GM18868 (cell line): Measurements from ENCODE around the gene WASF1.

ENCODE experiments used
- ATAC-seq: cut with Tn5 transposase; IDR thresholded peaks from one replicate; pipeline ENCODE4 v1.9.1; 2021; ENCODE audit warnings: mild to moderate bottlenecking, moderate library complexity; ENCODE audit not compliant: unreplicated experiment

WASF1 gene

DNA sequence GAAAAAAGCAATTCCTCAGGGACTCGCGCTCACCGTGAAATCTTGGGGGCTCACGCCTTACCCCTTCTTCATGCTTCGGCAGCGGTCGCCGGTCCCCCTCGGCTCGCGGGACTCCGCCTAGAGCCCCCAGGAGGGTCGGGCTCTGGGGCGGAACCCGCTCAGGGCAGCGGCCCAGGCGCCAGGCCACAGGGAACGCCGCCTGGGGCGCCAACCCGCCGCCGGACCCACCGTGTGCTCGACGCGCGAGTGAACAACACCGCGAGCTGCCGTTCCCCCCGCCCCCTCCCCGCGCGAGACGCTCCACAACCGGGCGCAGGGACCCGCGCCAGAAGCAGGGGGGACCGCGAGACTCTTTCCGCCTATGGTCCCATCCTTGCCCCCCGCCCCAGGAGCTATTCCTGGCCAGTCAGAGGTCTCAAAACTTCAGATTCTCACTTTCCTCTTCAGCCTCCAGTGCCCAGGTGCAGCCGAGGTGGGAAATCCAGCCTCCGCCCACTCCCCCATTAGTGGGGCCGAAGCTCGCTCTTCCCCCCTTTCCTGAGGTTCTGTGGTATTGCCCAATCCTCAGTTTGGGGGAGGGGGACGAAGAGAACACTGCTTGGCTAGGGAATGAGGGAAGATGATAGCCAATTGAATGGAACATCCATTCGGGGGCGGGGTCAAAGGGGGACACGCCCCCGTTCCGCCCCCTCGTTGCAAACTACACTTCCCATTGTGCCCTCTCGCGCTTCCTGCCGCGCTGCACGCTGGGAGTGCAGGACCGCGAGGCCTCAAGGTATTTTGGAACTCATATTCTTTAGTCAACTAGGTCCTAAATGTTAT, at the start of gene WASF1:
Gene WASF1 (minus strand): TSS at position 265 of the 822 bp plus-strand sequence. CDS start 52,069 bp downstream, outside the sequence.
- ATAC-seq, result peak; percentile 83

DNA sequence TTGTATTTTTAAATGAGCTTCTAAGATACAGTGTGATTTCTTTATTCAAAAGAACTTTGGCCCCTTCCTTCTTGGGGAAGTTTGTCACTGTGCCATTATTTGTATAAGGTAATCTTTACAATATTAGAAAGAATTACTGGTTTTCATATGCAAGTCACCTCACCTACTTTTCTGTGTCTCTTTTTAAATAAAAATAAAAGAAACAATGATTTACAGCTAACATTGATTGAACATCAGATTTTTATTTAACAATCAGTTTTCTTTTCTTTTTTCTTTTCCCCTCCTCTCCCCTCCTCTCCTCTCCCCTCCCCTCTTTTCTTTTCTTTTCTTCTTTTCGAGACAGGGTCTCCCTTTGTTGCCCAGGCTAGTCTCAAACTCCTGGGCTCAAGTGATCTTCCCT, 46.8 kb upstream of the WASF1 start:
- ATAC-seq, result no peak

DNA sequence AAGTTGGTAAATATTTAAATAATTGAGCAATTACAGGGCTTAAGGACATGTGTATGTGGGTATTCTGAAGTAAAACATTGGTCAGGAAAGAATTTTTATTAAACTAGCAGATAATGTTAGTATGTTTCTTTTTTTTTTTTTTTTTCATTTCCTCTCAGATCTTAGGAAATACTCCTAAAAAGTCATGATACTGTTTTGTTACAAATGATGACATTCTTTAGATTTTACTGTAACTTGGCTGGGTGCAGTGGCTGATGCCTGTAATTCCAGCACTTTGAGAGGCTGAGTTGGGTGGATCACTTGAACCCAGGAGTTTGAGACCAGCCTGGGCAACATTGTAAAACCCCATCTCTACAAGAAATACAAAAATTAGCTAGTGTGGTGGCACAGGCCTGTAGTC, 42.3 kb upstream of the WASF1 start:
- no peak for ATAC-seq

DNA sequence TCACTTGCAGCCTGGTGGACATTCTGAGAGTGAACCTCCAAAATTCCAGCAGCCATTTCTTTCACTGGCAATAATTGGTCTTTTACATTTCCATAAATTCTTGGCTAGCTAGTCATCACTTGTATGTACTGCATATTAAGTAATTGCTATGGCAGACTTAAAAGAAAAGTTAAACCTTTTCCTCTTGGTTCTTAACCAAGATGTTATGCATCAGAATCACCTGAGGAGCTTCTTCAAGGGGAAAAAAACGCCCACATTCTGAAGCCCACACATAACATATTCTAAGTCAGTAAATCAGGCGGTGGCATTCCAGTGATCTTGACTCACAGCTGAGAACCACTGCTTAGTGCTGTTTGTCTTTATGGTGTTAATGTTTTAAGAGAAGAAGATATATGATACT, 37.8 kb upstream of the WASF1 start:
- ATAC-seq, result no peak

DNA sequence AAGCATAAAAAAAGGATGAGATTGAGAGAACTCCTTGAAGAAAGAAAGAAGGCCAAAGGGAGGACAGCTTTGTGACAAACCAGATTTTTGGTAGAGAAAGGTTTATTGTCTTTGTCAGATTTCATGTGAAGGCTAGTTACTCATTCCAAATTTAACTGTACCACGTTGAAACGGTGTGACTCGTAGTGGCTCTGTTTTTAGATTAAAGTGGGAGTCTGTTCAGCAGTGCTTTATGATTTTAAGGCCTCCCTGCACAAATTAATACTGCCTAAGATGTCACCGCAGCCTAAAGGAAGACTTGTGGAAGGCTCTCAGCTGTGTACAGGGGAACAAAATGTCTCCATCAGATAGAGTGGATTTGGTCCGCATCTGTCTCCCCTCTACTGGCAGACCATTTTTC, 36.7 kb upstream of the WASF1 start:
- ATAC-seq, result no peak

- ATAC-seq, result no peak
Observed at GRCh38 chr6:110214338-110214737, 34.9 kb upstream of the WASF1 start.

DNA sequence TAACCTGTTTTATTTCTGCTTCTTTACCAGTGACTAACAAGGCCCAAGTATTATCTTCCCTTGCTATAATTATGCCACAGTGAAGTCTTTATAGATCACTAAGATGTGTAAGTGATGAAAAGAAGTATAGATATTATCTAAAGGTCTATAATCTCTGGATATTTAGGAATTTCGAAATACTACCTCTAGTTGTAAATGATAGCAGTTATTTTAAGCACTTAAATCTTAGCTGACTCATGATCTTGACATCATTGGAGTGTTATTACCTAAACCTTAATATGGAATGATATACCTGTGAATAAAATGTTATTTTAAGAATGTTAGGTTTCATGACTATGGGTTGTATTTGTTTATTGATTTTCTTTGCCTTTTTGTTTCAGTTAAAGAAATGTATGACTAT, 32.3 kb upstream of the WASF1 start:
- ATAC-seq, result no peak

DNA sequence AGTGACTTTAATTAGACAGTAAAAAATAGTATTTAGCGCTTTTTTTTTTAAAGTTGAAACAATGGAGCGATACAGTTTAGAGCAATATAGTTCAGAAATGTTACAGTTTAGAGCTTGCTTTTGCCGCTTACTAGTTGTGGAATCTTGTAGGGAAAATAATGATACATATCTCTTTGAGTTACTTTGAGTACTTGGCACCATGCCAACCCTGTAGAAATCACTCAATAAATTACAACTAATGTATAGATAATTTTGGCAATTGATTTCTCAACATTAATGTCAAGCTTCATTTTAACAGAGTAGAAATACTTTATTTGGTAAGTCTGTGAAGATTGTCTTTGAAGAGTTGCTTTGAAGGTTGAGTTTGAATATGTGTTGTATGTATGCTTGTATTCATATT, 28.2 kb upstream of the WASF1 start:
- no peak for ATAC-seq

DNA sequence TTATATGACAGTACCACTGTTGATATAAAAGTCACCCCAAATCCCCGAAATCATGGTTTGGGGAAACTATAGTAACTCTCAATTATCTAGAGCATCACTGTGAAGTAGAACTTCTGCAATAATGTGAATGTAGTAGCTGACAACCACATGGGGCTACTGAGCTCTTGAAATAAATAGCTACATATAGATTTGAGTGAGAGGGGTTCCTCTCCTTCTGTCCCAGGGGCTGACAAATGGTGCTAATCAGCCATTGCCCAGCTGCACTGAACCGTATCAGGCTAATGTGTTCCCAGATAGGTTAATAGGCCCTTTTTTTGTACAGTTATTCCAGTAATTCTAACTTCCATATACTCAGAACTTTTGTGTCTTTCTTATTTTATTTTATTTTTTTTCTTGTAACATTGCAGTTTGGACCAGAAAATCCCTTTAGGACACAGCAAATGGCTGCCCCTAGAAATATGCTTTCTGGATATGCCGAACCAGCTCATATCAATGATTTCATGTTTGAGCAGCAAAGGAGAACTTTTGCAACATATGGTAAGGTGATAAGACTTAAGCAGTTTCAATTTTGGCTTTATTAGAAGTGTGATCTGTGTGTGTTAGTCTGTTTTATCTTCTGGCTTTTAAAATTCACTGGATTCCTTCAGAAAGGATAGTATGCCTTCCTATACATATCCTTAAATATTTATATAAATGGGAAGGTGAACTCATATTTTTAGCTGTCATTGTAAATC, 21.8 kb upstream of the WASF1 start:
- no peak for ATAC-seq

DNA sequence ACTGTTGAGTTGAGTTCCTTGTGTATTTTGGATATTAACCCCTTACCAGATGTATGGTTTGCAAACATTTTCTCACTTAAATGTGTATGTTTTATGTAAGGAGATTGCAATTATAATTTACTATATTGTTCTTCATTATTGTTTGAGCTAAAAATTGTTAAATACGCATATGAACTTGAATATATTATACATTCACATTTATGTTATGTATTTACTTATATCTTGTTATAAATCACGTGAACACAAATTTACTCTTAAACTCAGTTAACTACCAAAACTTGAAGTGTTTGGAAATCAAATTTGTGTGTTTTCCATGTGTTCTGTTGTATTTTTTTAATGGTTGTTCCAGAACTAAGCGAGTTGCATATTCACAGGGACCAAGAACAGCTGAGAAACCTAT, 19.1 kb upstream of the WASF1 start:
- ATAC-seq, result no peak

DNA sequence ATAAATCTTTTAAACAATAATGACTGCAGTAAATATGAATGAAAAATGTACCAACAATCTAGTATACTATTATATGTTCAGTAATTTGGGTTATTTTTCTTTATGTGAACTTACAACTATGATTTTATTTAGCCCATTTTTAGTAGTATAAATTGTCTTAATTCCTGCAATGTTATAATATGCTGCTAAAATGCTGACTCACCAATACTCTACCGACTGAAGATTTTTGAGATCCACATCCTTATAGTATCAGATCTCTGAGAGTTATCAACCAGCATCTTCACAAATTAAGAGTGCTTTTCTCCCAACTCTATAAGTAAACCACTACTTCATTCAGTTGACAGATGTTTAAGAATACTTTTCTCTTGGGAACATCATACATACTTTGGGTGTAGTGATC, 17.4 kb upstream of the WASF1 start:
- ATAC-seq, result no peak

DNA sequence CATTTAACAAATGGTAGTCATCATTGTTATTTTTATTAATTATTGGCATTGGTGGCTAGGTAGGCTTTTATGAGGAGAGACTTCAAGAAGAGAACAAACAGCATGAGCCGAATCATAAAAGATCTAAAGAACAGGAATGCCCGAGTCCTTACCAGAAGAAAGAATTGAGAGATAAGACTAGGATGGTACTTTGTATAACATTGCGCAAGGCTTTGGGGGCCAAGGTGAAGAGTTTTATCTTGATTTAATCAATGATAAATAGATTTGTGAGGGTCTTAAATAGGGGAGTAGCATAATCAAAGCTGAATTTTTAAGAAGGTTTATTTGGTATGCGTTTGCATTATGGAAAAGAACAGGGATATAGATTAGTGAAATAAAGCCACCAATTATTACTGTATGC, 16.2 kb upstream of the WASF1 start:
- ATAC-seq, result no peak

GRCh38 chr6:110191477-110191876, 12.0 kb upstream of the WASF1 start:
- no peak for ATAC-seq

GRCh38 chr6:110190726-110191125, 11.3 kb upstream of the WASF1 start:
- no peak for ATAC-seq

DNA sequence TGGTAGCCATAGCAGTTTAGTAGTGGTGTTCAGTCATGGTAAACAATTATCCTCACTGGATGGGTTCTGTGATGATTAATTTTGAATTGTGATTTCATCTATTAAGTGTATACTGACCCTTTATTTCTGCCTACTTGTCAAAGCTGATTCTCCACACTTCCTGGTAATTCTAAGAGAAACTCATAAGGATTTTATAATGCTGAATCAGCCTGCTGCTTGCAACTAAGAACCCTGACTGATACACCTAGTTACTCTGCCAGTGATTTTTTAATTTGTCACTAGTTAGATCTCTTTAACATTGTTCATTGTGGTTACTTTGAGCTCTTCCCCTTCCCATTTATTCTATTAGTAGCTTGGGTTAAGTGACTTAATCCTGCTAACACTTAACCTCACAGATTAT, 9.3 kb upstream of the WASF1 start:
- no peak for ATAC-seq

DNA sequence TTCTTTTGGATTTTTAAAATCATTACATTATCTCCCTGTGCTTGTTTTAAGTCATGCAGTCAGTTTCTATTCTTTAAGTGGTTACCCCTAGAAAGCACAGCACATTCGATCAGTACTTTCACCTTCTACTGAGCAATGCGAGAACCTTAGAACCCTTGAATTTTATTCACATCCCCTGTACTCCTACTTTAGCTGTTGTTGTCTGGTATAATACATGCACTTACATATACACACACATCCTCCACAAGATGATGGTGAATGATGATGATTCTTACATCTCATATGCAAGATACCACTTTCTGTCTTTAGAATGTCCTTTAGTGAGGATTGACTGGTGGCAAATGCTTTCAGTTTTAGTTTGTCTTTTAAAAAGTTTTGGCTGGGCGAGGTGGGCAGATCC, 6.4 kb upstream of the WASF1 start:
- ATAC-seq, result peak; percentile 64

DNA sequence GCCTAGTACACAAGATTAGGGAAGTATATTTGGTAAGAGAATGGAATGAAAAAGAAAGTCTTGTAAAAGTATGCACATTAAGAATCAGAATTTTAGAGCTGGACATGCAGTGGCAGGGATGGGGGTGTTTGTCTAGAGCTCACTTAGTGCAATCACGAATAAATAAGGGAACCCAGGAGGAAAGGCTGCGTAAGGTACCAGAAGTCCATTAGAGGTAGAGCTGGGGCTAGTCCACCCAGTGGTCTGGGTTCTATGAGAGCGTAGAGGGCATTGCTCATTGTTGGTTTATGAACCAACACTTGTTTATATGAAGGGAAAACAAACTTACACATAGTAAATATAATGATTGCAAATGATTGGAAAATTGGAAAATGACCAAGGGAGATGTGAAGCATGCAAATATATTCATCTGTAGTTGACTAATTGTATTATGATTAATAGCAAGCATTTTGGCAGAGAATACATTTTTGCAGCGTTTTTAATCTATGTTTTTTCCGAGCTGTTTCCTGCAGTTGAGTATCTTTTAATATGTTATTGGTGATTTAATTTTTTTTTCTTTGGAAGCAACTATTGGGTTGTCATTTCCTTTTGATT, 3.9 kb upstream of the WASF1 start:
- ATAC-seq, result no peak

DNA sequence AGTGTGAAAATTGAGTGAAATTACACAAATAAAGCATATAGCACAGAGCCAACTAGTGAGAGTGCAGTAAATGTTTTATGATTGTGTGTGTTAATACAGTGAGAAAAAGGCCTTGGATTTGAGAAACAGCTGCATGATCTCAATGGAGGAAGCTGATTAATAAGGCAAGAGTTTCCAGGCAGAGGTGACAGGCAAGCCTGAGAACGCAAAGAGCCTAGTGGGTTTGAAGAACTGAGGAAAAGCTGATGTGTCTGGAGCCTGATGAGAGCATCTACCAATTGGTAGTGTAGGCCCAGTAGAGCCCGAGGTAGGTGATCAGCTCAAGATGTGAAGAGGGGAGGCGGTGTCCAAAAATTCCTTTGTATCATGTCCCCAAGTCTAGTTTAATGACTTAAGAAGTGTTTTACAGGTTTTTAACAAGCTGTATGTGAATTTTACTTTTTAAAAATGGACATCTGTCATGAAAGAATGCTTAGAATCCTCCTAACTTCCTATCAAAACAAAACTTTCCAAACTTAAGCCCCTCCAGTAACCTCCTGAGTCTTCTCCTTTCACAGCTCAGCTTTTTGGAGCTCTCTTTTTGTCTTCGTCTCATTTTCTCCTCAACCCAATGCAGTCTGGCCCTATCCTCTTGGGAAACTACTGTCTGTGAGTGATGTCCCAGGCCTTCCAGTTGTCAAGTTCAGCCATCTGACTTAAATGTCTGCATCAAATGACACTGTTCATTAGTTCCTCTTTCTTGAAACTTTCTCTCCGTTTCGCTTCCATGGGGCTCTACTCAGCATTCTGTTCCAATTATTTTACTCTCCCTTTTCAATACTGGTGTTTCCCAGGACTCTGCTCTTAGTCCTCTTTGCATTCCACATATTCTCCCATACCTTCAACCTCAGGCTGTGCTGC, 1.9 kb upstream of the WASF1 start:
- no peak for ATAC-seq

DNA sequence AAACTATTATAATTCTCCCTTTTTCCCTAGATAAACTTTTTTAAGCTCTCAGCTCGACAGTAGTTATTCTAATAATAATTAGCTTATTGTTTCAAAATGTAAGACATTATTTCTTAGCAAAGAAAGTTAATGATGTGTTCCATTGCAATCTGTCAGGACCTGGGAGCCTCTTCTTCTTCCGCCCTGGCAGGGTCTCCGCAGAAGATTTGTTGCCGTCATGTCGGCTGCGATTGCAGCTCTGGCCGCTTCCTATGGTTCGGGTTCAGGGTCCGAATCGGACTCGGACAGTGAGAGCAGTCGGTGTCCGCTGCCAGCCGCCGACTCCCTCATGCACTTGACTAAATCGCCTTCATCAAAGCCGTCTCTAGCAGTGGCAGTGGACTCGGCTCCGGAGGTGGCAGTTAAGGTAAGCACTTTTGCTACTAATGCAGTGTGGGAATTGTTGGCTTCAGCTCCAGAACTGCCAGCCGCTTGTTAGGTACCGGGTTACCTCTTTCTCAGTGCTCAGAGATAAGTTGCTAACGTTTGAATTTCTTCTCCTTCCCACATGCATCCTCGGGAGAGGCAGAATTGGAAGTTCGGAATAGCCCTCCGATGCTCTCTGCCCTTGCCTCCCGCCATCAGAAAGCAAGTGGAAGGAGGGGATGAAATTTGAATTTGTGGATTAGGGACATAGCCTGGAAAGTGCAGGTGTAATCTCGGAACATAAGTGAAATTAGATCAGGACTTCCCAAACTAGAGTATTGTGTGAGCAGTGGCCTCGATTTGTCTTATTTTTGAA, 948 bp upstream of the WASF1 start, which contains the start of gene CDC40:
Gene CDC40 (plus strand): TSS at position 200 of the 781 bp plus-strand sequence. CDS start 18 bp downstream, at position 218.
- peak; percentile 40 for ATAC-seq
